ENCODE data around the gene NDUFB3.
"Not testable (repeated sequence)": the region's sequence is repeated elsewhere in the genome, so short reads cannot be mapped to it uniquely, and the experiment has no call there.

The NDUFB3 gene

DNA sequence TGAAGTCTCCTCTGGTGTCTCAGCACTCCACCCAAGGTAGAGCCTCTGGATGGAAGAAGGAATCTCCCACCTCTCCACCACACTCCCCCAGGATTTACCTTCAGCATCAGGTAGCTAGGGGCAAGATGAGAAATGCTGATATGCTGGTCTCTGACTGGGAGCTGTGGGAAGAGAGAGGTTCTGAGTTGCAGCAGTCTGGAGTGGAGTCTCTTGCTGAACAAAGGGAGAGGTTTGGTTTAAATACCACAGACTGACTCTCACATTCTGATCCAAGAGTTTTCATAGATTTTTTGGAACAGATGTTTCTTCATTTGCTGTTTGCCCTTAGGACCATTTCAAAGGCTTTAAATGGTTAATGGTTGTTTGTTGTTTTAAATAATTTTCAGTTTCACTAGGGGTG lies 43.0 kb downstream of the NDUFB3 start:
- no peaks in the 10 kb centered on the region for H3K27me3 ChIP-seq (replicated peaks)
- in situ Hi-C loops (cut with HindIII; ENCODE audit: low pct_ligation_motif_present, low sequenced_read_pairs): no loop called here
- DNase-seq: no peak
- no peak overlapping the region for H3K4me3 ChIP-seq (ENCODE audit: low read depth, low read length)
- TF ChIP-seq, protein P1, sequence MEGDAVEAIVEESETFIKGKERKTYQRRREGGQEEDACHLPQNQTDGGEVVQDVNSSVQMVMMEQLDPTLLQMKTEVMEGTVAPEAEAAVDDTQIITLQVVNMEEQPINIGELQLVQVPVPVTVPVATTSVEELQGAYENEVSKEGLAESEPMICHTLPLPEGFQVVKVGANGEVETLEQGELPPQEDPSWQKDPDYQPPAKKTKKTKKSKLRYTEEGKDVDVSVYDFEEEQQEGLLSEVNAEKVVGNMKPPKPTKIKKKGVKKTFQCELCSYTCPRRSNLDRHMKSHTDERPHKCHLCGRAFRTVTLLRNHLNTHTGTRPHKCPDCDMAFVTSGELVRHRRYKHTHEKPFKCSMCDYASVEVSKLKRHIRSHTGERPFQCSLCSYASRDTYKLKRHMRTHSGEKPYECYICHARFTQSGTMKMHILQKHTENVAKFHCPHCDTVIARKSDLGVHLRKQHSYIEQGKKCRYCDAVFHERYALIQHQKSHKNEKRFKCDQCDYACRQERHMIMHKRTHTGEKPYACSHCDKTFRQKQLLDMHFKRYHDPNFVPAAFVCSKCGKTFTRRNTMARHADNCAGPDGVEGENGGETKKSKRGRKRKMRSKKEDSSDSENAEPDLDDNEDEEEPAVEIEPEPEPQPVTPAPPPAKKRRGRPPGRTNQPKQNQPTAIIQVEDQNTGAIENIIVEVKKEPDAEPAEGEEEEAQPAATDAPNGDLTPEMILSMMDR (IDR thresholded peaks at IDR 0.05; ENCODE audit: low read depth, low read length, missing control alignments): no peak
- peak overlapping the region; percentile 23 for H3K27ac ChIP-seq
- H3K36me3 ChIP-seq (replicated peaks): no peaks in the 10 kb centered on the region

DNA sequence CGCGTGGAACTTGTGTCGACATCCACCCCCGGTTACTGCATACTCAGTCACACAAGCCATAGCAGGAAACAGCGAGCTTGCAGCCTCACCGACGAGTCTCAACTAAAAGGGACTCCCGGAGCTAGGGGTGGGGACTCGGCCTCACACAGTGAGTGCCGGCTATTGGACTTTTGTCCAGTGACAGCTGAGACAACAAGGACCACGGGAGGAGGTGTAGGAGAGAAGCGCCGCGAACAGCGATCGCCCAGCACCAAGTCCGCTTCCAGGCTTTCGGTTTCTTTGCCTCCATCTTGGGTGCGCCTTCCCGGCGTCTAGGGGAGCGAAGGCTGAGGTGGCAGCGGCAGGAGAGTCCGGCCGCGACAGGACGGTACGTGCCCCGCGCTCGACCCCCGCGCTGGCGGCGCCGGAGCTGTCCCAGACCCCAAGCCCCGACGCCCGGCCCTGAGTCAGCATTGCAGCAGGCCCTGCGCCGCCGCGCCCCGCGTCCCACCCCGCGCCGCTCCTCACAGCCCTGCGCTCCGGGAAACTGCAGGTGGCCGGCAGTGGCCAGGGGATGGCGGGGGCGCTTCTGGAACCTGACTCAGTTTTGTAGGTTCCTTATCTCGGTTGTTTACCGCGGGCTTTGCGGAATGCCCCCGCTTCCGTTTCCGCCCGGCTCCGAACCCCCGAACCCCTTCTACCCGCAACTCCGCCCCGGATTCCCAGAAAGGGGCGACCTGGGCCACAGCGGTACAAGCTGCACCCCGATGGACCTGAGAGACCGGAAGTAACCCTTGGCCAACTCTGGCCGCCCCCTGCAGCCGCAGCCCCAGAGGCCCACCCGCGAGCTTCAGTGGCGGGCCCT lies 44.5 kb downstream of the NDUFB3 start, which contains the start of gene CFLAR:
CFLAR (plus strand) TSS at position 50 of the 844 bp plus-strand sequence. CDS start 13,702 bp downstream, outside the sequence.
- no peaks in the 10 kb centered on the region for H3K36me3 ChIP-seq (replicated peaks)
- H3K27me3 ChIP-seq (replicated peaks): no peaks in the 10 kb centered on the region
- in situ Hi-C loops (cut with HindIII; ENCODE audit: low pct_ligation_motif_present, low sequenced_read_pairs): no loop called here
- H3K4me3 ChIP-seq (ENCODE audit: low read depth, low read length): peak within 1 kb of the TSS; percentile 74
- DNase-seq: peak; percentile 91
- peak within 1 kb of the TSS; percentile 97 for H3K27ac ChIP-seq
- TF ChIP-seq, protein P1 (IDR thresholded peaks at IDR 0.05; ENCODE audit: low read depth, low read length, missing control alignments): no peak

- H3K27me3 ChIP-seq (replicated peaks): no peaks in the 10 kb centered on the region
- peak; percentile 81 for DNase-seq
- H3K36me3 ChIP-seq (replicated peaks): no peaks in the 10 kb centered on the region
- peak overlapping the region; percentile 97 for H3K27ac ChIP-seq
- TF ChIP-seq, protein P1 (IDR thresholded peaks at IDR 0.05; ENCODE audit: low read depth, low read length, missing control alignments): peak; percentile 39
- in situ Hi-C loops (cut with HindIII; ENCODE audit: low pct_ligation_motif_present, low sequenced_read_pairs): no loop called here
- peak overlapping the region; percentile 74 for H3K4me3 ChIP-seq (ENCODE audit: low read depth, low read length)
Observed at GRCh38 chr2:201116959-201117734, 45.3 kb downstream of the NDUFB3 start.

DNA sequence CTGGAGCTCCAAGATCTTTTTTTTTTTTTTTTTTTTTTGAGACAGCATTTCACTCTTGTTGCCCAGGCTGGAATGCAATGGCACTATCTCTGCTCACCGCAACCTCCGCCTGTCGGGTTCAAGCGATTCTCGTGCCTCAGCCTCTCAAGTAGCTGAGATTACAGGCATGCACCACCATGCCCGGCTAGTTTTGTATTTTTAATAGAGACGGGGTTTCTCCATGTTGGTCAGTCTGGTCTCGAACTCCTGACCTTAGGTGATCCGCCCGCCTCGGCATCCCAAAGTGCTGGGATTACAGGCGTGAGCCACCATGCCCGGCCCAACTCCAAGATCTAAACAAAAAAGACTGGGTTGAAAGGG lies 45.9 kb downstream of the NDUFB3 start:
- DNase-seq; in situ Hi-C loops (cut with HindIII; ENCODE audit: low pct_ligation_motif_present, low sequenced_read_pairs); H3K36me3 ChIP-seq (replicated peaks); H3K27me3 ChIP-seq (replicated peaks): not testable (repeated sequence)
- Histone ChIP-seq H3K4me3 (ENCODE audit: low read depth, low read length) (peak overlapping the region; percentile 74), H3K27ac (peak overlapping the region; percentile 97)

- DNase-seq: peak; percentile 89
- H3K27me3 ChIP-seq (replicated peaks): no peaks in the 10 kb centered on the region
- TF ChIP-seq, protein P1 (IDR thresholded peaks at IDR 0.05; ENCODE audit: low read depth, low read length, missing control alignments): peak; percentile 65
- peaks cover 3% of the 10 kb centered on the region for H3K36me3 ChIP-seq (replicated peaks)
- peak overlapping the region; percentile 74 for H3K4me3 ChIP-seq (ENCODE audit: low read depth, low read length)
- H3K27ac ChIP-seq: peak overlapping the region; percentile 97
- in situ Hi-C loops (cut with HindIII; ENCODE audit: low pct_ligation_motif_present, low sequenced_read_pairs): no loop called here
Observed at GRCh38 chr2:201118121-201118960, 46.5 kb downstream of the NDUFB3 start.
